ENCODE measurements around the gene SPATA31C1.

- TF ChIP-seq CTCF (IDR thresholded peaks at IDR 0.05) = no peak
- TF ChIP-seq POLR2A (IDR thresholded peaks at IDR 0.05) = no peak
Observed at GRCh38 chr9:87959916-87960581, 42.3 kb downstream of the SPATA31C1 start.

Data from breast epithelium (tissue), 3 donors.